Erythroblast (primary cell): ENCODE results near the gene PTPN7.

Experiments
- GATA1 ChIP-seq: IDR thresholded peaks from 2 replicates; pipeline ENCODE4 v1.6.1; 2011; ENCODE audit warnings: low read depth, mild to moderate bottlenecking, control low read depth, low read length, moderate library complexity
- POLR2A ChIP-seq: IDR thresholded peaks from 2 replicates; pipeline ENCODE4 v1.6.1; 2011; ENCODE audit warnings: mild to moderate bottlenecking, low read length

- no peak for TF ChIP-seq POLR2A
- no peak for TF ChIP-seq GATA1
Observed at GRCh38 chr1:202135221-202135721, 25.1 kb downstream of the PTPN7 start.
